ENCODE data around the gene SFTPB. TPM values are rescaled to one million over a fixed set of nuclear protein-coding genes. Genes with fewer than 3 reads are reported as not detected.

SFTPB gene
- total RNA-seq, 4 donors from 2014 or later: 24.8 to 323 (median 116) TPM

DNA sequence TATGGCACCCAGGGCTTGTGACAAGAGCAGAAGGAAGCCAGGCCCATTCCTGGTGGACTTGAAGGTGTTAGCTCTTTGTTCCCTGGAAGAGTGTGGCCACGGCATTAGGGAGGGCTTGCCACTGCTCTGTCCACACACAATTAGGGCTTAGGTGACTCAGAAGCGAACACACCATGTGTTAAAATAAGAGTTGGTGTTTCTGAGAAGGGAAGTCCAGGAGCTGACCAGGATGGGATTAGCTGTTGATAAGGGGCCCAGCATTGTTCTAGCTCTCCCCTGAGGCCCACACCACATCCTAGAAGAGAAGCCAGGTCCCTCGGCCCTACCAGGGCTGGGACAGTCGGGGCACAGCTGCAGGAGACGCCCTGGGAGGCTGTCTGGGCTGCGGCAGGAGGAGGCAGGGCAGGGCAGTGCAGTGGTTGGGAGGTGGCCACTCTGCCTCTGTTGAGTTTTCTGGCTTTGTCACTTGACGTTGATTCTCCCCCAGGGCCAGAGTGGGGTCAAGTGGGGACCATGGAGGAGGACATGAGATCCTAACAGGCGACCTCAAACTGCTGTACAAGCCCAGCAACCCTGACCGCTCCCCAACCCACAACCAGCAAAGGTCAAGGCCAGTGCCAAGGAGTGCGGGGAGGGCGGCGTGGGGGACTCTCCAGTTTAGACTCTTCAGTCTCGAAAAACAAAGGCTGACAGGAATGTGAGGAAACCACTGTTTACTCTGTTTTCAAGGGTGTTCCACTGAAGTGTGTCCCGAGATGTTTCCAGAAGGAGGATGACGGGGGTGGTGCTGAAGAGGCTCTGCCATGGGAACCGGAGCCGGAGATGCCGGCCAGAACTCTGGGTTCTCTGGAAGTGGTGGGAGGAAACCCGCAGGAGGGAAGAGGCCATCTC, 42.9 kb upstream of the SFTPB start:
- intact Hi-C loops (cut with DNase I): no loop called here
- peak; percentile 95 to 98 for DNase-seq
- Histone ChIP-seq H3K4me3 (replicated peaks in 1 of 3) (peak overlapping the region in 1 of 3 donors; percentile 14), H3K27ac (peak overlapping the region; percentile 98 to 100 (median 100)), H3K36me3 (no peaks in the 10 kb centered on the region), H3K9me3 (no peaks in the 10 kb centered on the region), H3K4me1 (peaks cover 89 to 100% of the 10 kb centered on the region in 2 donors), H3K27me3 (no peaks in the 10 kb centered on the region)
- WGBS, 2 donors: 22 to 23% methylated on average over 13 to 19 of the region's 19 CpGs
- peak; percentile 17 to 87 for TF ChIP-seq POLR2A (IDR thresholded peaks at IDR 0.05)
- TF ChIP-seq, protein P1, sequence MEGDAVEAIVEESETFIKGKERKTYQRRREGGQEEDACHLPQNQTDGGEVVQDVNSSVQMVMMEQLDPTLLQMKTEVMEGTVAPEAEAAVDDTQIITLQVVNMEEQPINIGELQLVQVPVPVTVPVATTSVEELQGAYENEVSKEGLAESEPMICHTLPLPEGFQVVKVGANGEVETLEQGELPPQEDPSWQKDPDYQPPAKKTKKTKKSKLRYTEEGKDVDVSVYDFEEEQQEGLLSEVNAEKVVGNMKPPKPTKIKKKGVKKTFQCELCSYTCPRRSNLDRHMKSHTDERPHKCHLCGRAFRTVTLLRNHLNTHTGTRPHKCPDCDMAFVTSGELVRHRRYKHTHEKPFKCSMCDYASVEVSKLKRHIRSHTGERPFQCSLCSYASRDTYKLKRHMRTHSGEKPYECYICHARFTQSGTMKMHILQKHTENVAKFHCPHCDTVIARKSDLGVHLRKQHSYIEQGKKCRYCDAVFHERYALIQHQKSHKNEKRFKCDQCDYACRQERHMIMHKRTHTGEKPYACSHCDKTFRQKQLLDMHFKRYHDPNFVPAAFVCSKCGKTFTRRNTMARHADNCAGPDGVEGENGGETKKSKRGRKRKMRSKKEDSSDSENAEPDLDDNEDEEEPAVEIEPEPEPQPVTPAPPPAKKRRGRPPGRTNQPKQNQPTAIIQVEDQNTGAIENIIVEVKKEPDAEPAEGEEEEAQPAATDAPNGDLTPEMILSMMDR (IDR thresholded peaks at IDR 0.05): no peak

DNA sequence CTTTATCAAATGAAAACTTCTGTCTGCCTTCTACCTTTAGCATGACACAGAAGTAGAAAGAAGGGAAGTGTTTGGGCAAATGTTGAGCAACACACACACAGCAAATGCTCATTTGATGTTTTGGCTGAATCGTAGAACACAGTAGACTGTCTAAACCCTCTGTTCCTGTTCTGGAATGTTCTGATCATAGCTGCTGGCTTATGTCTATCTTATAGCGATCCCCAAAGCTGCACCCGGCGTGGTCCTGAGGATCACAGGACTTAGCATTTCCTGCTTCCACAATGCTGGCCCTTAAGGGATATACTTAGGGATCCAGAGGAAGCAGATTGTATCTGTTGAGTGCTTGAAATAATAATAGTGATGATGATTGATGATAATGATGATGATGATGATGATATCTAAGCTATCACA, 41.4 kb upstream of the SFTPB start:
- 45 to 85% methylated on average over 4 of the region's 4 CpGs for WGBS, 2 donors
- Histone ChIP-seq H3K27ac (peak overlapping the region; percentile 98 to 100 (median 100)), H3K27me3 (no peaks in the 10 kb centered on the region), H3K36me3 (no peaks in the 10 kb centered on the region), H3K4me1 (peaks cover 88 to 99% of the 10 kb centered on the region in 2 donors), H3K4me3 (replicated peaks in 1 of 3) (no peak overlapping the region), H3K9me3 (no peaks in the 10 kb centered on the region)
- DNase-seq: no peak
- intact Hi-C loops (cut with DNase I): no loop called here
- TF ChIP-seq, protein P1 (IDR thresholded peaks at IDR 0.05): no peak
- TF ChIP-seq POLR2A (IDR thresholded peaks at IDR 0.05): no peak

DNA sequence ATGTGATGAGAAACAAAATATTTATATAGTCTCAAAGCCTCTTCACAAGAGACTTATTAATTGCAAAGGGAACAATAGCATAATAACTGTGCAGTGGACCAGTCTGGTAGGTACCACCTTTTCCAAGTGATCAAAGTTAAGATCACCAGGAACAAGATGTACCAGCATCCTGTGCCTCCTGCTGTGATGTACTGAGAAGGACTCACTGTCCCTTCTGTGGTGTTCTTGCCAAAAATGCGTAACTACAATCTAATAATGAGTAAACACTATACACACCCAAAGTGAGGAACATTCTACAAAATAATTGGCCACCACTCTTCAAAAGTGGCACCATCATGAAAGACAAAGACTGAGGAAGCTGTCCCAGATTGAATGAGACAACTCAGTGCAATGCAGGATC, 40.6 kb upstream of the SFTPB start:
- peak; percentile 59 to 66 for DNase-seq
- peak overlapping the region; percentile 98 to 100 (median 100) for H3K27ac ChIP-seq
- H3K27me3 ChIP-seq: no peaks in the 10 kb centered on the region
- H3K4me3 ChIP-seq (replicated peaks in 1 of 3): no peak overlapping the region
- 53 to 65% methylated on average over 1 of the region's 1 CpG for WGBS, 2 donors
- H3K9me3 ChIP-seq: no peaks in the 10 kb centered on the region
- peaks cover 82 to 94% of the 10 kb centered on the region in 2 donors for H3K4me1 ChIP-seq
- intact Hi-C loops (cut with DNase I): no loop called here
- no peaks in the 10 kb centered on the region for H3K36me3 ChIP-seq
- TF ChIP-seq, protein P1 (IDR thresholded peaks at IDR 0.05): no peak
- peak in 1 of 2 donors; percentile 40 for TF ChIP-seq POLR2A (IDR thresholded peaks at IDR 0.05)

DNA sequence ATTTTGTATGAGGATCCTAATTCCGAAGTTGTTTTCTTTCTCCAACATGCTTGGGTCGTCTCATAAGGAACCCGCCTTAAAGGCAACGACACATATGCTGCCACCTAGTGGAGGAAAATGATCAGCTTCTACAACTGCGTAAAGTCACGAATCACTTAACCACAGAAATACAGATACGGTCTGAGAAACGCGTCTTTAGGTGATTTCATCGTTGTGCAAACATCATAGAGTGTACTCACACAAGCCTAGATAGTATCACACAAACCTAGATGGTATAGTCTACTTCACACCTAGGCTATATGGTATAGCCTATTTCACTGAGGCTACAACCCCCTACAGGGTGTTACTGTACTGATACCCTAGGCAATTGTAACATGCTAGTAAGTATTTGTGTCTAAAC, 39.3 kb upstream of the SFTPB start:
- no peaks in the 10 kb centered on the region for H3K36me3 ChIP-seq
- H3K4me3 ChIP-seq (replicated peaks in 1 of 3): no peak overlapping the region
- H3K9me3 ChIP-seq: no peaks in the 10 kb centered on the region
- H3K27ac ChIP-seq: peak overlapping the region; percentile 98 to 100 (median 100)
- WGBS, 2 donors: 0 to 2% methylated on average over 10 of the region's 10 CpGs
- DNase-seq: peak; percentile 74 to 75
- no peaks in the 10 kb centered on the region for H3K27me3 ChIP-seq
- intact Hi-C loops (cut with DNase I): no loop called here
- TF ChIP-seq, protein P1 (IDR thresholded peaks at IDR 0.05): peak; percentile 67 to 95 (median 86)
- TF ChIP-seq POLR2A (IDR thresholded peaks at IDR 0.05): peak in 1 of 2 donors; percentile 53
- peaks cover 70 to 81% of the 10 kb centered on the region in 2 donors for H3K4me1 ChIP-seq
